HG03066 (cell line): ENCODE data around the gene CUBN.

ENCODE experiments used
- ATAC-seq: cut with Tn5 transposase; IDR thresholded peaks from one replicate; pipeline ENCODE4 v1.9.1; 2021; ENCODE audit warnings: low read depth; ENCODE audit not compliant: unreplicated experiment

The CUBN gene

GRCh38 chr10:16964576-16965343 lies 164.9 kb downstream of the CUBN start:
- no peak for ATAC-seq

- ATAC-seq = no peak
These were observed 169.1 kb downstream of the CUBN start for GRCh38 chr10:16960551-16960950.

GRCh38 chr10:16957038-16957437 lies 172.6 kb downstream of the CUBN start:
- no peak for ATAC-seq

- no peak for ATAC-seq
These were observed 175.2 kb downstream of the CUBN start for GRCh38 chr10:16954280-16955030.

- no peak for ATAC-seq
These were observed 176.3 kb downstream of the CUBN start for GRCh38 chr10:16953270-16953669.

GRCh38 chr10:16952610-16953009 lies 177.0 kb downstream of the CUBN start:
- no peak for ATAC-seq

- no peak for ATAC-seq
These were observed 177.5 kb downstream of the CUBN start for GRCh38 chr10:16952080-16952479.

GRCh38 chr10:16950656-16951601 lies 178.7 kb downstream of the CUBN start:
- ATAC-seq = no peak

- ATAC-seq = no peak
These were observed 179.8 kb downstream of the CUBN start for GRCh38 chr10:16949816-16950215.

- no peak for ATAC-seq
These were observed 181.2 kb downstream of the CUBN start for GRCh38 chr10:16948361-16948760.

- ATAC-seq = no peak
These were observed 182.5 kb downstream of the CUBN start for GRCh38 chr10:16947069-16947468.

GRCh38 chr10:16945593-16945992 lies 184.0 kb downstream of the CUBN start:
- ATAC-seq = no peak

GRCh38 chr10:16944986-16945385 lies 184.6 kb downstream of the CUBN start:
- no peak for ATAC-seq

GRCh38 chr10:16944402-16944801 lies 185.2 kb downstream of the CUBN start:
- no peak for ATAC-seq

- no peak for ATAC-seq
These were observed 186.0 kb downstream of the CUBN start for GRCh38 chr10:16943295-16944285.

- no peak for ATAC-seq
These were observed 187.1 kb downstream of the CUBN start for GRCh38 chr10:16942381-16943078.

GRCh38 chr10:16941870-16942269 lies 187.7 kb downstream of the CUBN start:
- ATAC-seq = no peak

GRCh38 chr10:16941067-16941466 lies 188.5 kb downstream of the CUBN start:
- ATAC-seq = no peak

- ATAC-seq = no peak
These were observed 190.7 kb downstream of the CUBN start for GRCh38 chr10:16938952-16939351.
